Panc1 (cell line): ENCODE data around the gene MEGF11.

Source experiments
- CTCF ChIP-seq: fragments of 450-650 bp; IDR thresholded peaks from 2 replicates; pipeline ENCODE4 v1.5.1; 2017; ENCODE audit warnings: mild to moderate bottlenecking
- SIN3A ChIP-seq: IDR thresholded peaks from 2 replicates; pipeline ENCODE4 v1.6.1; 2012; ENCODE audit warnings: low read depth, mild to moderate bottlenecking, low read length, moderate library complexity, borderline replicate concordance; ENCODE audit not compliant: insufficient read depth
- TF ChIP-seq, protein P1 (sequence below), 2 experiments: IDR thresholded peaks; 2 replicates each; pipeline ENCODE4 v1.6.1; 2011 to 2012; ENCODE audit warnings: low read depth in 2 of 2, control low read depth in 1 of 2, low read length in 1 of 2, mild to moderate bottlenecking in 1 of 2, moderate library complexity in 1 of 2; ENCODE audit not compliant: insufficient read depth in 1 of 2

- TF ChIP-seq, protein P1, sequence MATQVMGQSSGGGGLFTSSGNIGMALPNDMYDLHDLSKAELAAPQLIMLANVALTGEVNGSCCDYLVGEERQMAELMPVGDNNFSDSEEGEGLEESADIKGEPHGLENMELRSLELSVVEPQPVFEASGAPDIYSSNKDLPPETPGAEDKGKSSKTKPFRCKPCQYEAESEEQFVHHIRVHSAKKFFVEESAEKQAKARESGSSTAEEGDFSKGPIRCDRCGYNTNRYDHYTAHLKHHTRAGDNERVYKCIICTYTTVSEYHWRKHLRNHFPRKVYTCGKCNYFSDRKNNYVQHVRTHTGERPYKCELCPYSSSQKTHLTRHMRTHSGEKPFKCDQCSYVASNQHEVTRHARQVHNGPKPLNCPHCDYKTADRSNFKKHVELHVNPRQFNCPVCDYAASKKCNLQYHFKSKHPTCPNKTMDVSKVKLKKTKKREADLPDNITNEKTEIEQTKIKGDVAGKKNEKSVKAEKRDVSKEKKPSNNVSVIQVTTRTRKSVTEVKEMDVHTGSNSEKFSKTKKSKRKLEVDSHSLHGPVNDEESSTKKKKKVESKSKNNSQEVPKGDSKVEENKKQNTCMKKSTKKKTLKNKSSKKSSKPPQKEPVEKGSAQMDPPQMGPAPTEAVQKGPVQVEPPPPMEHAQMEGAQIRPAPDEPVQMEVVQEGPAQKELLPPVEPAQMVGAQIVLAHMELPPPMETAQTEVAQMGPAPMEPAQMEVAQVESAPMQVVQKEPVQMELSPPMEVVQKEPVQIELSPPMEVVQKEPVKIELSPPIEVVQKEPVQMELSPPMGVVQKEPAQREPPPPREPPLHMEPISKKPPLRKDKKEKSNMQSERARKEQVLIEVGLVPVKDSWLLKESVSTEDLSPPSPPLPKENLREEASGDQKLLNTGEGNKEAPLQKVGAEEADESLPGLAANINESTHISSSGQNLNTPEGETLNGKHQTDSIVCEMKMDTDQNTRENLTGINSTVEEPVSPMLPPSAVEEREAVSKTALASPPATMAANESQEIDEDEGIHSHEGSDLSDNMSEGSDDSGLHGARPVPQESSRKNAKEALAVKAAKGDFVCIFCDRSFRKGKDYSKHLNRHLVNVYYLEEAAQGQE (IDR thresholded peaks at IDR 0.05; ENCODE audit: insufficient read depth in 1 of 2, low read depth in 2 of 2, low read length in 1 of 2), result no peak
- TF ChIP-seq SIN3A (no peak), CTCF (no peak)
These were observed 138.6 kb downstream of the MEGF11 start for GRCh38 chr15:66114863-66115425.
